DOHH2 (cell line): ENCODE measurements around the gene UMAD1.

Experiments
- CTCF ChIP-seq: fragments of 200-600 bp; sonication (generic); IDR thresholded peaks from one replicate; pipeline ENCODE4 v1.5.1; 2014; ENCODE audit warnings: antibody characterized with exemption, mild to moderate bottlenecking, low read depth, low read length; ENCODE audit not compliant: poor library complexity, severe bottlenecking
- EZH2phosphoT487 ChIP-seq: fragments of 200-600 bp; sonication (generic); IDR thresholded peaks from 2 replicates; pipeline ENCODE4 v1.6.1; 2017; ENCODE audit warnings: borderline replicate concordance, mild to moderate bottlenecking, antibody characterized with exemption, low read length, moderate library complexity, mixed read lengths

DNA sequence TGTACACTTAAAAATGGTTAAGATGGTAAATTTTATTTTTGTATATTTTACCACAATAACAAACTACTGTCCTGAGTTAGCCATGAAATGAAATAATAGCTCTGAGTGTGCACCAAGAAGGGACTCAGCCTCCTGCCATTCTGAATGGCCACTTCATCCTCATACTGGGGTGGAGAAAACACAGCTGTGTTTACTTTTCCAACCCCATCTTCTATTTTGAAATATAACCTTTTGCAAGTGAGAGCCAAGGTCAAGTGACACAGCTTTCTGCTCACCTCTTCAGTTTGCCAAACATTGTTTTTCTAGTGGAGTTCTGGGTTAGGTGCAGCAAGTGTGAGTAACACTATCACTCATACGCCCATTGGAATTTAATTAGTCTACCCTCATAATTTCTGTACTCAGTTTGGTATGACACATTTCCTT, 220.7 kb downstream of the UMAD1 start:
- TF ChIP-seq CTCF (no peak), EZH2phosphoT487 (no peak)
